Progenitor cell of endocrine pancreas (in vitro differentiated cells): ENCODE measurements around the gene PPARG. TPM values are rescaled to one million over a fixed set of nuclear protein-coding genes. Genes with fewer than 3 reads are reported as not detected.
"Not testable (repeated sequence)": the region's sequence is repeated elsewhere in the genome, so short reads cannot be mapped to it uniquely, and the experiment has no call there.

Experiments
- DNase-seq: peaks from one replicate; pipeline ENCODE4 v3.0.0; 2021; ENCODE audit warnings: low spot score; ENCODE audit not compliant: unreplicated experiment
- H3K27ac Mint-ChIP-seq: 2 replicates; pipeline ENCODE4 v1.8.0; 2021; ENCODE audit warnings: mild to moderate bottlenecking, moderate library complexity, mixed read lengths
- H3K27me3 Mint-ChIP-seq: 2 replicates; pipeline ENCODE4 v1.8.0; 2021; ENCODE audit warnings: mixed read lengths
- H3K36me3 Mint-ChIP-seq: 2 replicates; pipeline ENCODE4 v1.8.0; 2022; ENCODE audit warnings: mixed read lengths; ENCODE audit not compliant: insufficient read depth
- H3K4me1 Mint-ChIP-seq: 2 replicates; pipeline ENCODE4 v1.8.0; 2021; ENCODE audit warnings: low read depth, mixed read lengths
- H3K4me3 Mint-ChIP-seq: 2 replicates; pipeline ENCODE4 v1.8.0; 2021; ENCODE audit warnings: low read depth, mild to moderate bottlenecking, moderate library complexity, mixed read lengths
- H3K9me3 Mint-ChIP-seq: 2 replicates; pipeline ENCODE4 v1.8.0; 2021; ENCODE audit warnings: low read depth, mixed read lengths
- total RNA-seq: library from RNA; stranded (reverse); gene quantifications from 2 replicates; pipeline ENCODE4 v1.2.1, GENCODE V29; 2021
- TF ChIP-seq, protein P1 (sequence below): fragments of 200-600 bp; sonication (generic); IDR thresholded peaks from one replicate; pipeline ENCODE4 v1.5.0; 2021; ENCODE audit warnings: antibody characterized with exemption, mild to moderate bottlenecking; ENCODE audit not compliant: unreplicated experiment

The PPARG gene
- total RNA-seq, 1 donor from 2014 or later: 17.1 TPM

DNA sequence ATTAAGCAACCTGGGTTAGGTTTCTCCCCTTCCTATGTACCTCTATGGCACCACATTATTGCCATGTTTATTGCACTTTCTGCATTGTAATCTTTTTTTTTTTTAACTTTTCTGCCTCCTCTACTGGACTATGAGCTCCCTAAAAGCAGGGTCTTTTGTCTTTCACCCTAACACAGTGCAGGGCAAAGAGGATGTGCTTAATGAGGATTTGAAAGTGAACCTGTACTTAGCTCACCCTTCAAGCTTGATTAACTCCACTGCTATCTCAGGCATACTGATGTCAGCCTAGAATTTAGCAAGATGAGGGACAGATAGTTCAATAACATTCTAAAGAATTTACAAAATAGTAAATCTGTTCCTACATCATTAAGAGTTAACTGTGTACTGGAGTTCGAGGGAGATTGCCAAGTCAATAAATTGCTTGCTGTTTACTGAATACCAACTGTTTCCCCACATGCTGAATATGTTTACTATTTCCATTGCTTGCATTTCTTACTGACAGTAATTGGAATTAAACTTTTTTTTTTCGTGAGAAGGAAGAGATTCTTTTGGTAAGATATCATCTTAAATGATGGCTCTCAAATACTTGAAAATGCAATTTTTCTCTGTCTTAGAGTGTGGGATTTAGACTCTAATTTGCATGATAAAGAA is 15.7 kb upstream of the PPARG start:
- H3K27ac Mint-ChIP-seq: no peak overlapping the region
- no peaks in the 10 kb centered on the region for H3K9me3 Mint-ChIP-seq
- H3K36me3 Mint-ChIP-seq: no peaks in the 10 kb centered on the region
- no peaks in the 10 kb centered on the region for H3K27me3 Mint-ChIP-seq
- no peaks in the 10 kb centered on the region for H3K4me1 Mint-ChIP-seq
- TF ChIP-seq, protein P1, sequence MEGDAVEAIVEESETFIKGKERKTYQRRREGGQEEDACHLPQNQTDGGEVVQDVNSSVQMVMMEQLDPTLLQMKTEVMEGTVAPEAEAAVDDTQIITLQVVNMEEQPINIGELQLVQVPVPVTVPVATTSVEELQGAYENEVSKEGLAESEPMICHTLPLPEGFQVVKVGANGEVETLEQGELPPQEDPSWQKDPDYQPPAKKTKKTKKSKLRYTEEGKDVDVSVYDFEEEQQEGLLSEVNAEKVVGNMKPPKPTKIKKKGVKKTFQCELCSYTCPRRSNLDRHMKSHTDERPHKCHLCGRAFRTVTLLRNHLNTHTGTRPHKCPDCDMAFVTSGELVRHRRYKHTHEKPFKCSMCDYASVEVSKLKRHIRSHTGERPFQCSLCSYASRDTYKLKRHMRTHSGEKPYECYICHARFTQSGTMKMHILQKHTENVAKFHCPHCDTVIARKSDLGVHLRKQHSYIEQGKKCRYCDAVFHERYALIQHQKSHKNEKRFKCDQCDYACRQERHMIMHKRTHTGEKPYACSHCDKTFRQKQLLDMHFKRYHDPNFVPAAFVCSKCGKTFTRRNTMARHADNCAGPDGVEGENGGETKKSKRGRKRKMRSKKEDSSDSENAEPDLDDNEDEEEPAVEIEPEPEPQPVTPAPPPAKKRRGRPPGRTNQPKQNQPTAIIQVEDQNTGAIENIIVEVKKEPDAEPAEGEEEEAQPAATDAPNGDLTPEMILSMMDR: no peak
- DNase-seq: no peak
- H3K4me3 Mint-ChIP-seq: no peak overlapping the region

DNA sequence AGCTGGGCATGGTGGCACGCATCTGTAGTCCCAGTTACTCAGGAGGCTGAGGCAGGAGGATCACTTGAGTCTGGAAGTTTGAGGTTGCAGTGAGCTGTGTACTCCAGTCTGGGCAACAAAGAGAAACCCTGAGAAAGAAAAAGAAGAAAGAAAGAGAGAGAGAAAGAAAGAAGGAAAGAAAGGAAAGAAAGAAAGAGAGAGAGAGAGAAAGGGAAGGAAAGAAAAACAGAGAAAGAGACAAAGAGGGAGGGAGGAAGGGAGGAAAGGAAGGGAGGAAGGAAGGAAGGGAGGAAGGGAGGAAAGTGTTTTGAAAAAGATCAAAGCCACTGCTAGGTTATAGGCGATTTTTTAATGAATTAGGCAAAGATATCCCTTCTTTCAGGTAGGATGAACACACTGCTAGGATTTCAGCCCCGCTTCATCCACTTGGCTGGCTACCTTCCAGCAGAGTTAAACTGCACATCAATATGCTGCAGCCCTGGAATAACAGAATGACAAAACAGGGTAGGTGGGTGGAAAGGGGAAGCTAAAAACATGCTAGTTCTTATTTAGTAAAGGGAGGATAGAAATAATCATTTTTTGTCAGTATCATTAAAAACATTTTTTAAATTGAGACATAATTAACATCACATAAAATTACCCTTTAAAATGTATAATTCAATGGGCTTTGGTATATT is 12.8 kb upstream of the PPARG start:
- DNase-seq: no peak
- Mint-ChIP-seq H3K27ac (no peak overlapping the region), H3K36me3 (no peaks in the 10 kb centered on the region), H3K27me3 (no peaks in the 10 kb centered on the region), H3K4me3 (no peak overlapping the region), H3K4me1 (no peaks in the 10 kb centered on the region), H3K9me3 (no peaks in the 10 kb centered on the region)
- TF ChIP-seq, protein P1: no peak

DNA sequence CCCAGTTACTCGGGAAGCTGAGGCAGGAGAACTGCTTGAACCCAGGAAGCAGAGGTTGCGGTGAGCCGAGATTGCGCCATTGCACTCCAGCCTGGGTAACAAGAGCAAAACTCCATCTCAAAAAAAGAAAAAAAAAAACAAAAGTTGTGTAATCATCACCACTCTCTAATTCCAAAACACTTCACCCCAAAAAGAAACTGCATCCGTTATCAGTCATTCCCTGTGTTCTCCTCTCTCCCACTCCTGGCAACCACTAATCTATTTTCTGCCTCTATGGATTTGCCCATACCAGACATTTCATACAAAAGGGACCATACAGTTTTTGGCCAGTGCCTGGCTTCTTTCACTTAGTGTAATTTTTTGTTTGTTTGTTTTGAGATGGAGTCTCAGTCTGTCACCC is 12.0 kb upstream of the PPARG start:
- H3K27ac Mint-ChIP-seq, H3K9me3 Mint-ChIP-seq, H3K27me3 Mint-ChIP-seq, DNase-seq, H3K36me3 Mint-ChIP-seq, H3K4me1 Mint-ChIP-seq, H3K4me3 Mint-ChIP-seq: not testable (repeated sequence)

DNA sequence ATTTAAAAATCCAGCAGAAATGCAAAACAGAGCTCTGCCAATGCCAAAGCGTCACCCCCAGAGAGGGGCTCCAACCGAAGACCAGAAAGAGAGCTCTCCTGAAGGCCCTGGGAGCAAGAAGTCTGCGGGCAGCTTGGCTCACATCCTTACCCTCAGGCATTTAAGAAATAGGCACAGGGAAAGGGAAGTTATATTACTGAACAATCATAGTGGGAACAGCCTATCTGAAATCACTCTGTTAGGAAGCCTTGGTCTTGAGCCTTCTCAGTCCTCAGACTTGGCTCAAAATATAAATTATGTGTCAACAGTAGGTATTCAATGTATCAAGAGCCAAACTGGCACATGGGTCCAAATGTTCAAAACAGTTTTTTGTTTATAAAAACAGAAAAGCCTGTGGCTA is 10.3 kb upstream of the PPARG start:
- Mint-ChIP-seq H3K27me3 (no peaks in the 10 kb centered on the region), H3K4me3 (no peak overlapping the region), H3K9me3 (no peaks in the 10 kb centered on the region), H3K4me1 (no peaks in the 10 kb centered on the region), H3K36me3 (no peaks in the 10 kb centered on the region), H3K27ac (no peak overlapping the region)
- no peak for DNase-seq
- TF ChIP-seq, protein P1: no peak

DNA sequence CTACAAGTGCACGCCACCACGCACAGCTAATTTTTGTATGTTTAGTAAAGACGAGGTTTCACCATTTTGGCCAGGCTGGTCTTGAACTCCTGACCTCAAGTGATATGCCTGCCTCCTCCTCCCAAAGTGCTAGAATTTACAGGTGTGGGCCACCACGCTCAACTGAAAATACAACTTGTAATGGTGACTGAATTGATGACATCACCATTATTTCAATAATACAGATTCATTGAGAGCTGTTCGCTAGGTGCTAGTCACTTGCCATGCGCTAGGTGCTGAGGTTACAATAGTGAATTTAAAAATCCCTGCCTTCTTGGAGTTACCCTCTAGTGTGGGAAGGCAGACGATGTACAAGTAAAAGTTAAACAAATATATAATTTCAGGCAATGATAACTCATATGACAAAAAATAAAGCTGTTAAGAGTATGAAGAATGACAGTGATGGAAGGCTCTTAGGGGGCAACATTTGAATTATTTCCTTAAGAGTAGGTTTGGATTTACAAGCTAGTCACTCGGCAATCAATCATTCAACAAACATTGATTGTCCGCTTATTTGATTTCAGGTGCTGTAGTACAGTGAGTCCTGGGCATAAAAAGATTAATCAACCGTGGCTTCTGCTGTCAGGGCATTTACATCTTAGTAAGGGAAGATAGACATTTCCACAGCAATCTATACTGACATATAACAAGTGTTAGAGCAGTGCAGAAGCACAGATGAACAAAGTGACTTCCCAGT is 9.1 kb upstream of the PPARG start:
- H3K4me3 Mint-ChIP-seq: no peak overlapping the region
- no peak overlapping the region for H3K27ac Mint-ChIP-seq
- no peaks in the 10 kb centered on the region for H3K36me3 Mint-ChIP-seq
- no peaks in the 10 kb centered on the region for H3K27me3 Mint-ChIP-seq
- DNase-seq: no peak
- no peaks in the 10 kb centered on the region for H3K9me3 Mint-ChIP-seq
- TF ChIP-seq, protein P1: no peak
- H3K4me1 Mint-ChIP-seq: no peaks in the 10 kb centered on the region
